Measurements from ENCODE around the gene DDHD1. TPM values are rescaled to one million over a fixed set of nuclear protein-coding genes. Genes with fewer than 3 reads are reported as not detected.

DDHD1 gene
- total RNA-seq, 4 donors from 2014 or later = 5.3 to 42.1 (median 12.6) TPM

DNA sequence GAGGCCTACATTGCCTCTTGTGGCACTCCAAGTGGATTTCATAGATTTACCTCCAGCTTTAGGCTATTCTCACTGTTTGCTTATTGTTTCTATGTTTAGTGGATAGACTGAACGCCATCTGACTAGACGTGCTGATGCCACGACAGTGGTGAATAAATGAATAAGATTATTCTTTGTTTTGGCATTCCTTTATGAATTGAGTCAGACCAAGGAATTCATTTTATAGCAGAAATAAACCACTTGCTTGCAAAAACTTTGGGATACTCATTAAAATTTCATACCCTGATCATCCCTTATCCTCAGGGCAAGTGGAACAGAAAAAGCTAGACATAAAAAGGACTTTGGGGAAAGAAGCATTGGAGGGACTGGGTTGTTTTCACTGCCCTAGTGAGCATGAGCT lies 130.5 kb downstream of the DDHD1 start:
- Histone ChIP-seq H3K9me3 (no peaks in the 10 kb centered on the region), H3K4me1 (no peaks in the 10 kb centered on the region), H3K36me3 (no peaks in the 10 kb centered on the region), H3K27me3 (no peaks in the 10 kb centered on the region), H3K4me3 (no peak overlapping the region), H3K27ac (no peak overlapping the region)
- TF ChIP-seq, protein P1, sequence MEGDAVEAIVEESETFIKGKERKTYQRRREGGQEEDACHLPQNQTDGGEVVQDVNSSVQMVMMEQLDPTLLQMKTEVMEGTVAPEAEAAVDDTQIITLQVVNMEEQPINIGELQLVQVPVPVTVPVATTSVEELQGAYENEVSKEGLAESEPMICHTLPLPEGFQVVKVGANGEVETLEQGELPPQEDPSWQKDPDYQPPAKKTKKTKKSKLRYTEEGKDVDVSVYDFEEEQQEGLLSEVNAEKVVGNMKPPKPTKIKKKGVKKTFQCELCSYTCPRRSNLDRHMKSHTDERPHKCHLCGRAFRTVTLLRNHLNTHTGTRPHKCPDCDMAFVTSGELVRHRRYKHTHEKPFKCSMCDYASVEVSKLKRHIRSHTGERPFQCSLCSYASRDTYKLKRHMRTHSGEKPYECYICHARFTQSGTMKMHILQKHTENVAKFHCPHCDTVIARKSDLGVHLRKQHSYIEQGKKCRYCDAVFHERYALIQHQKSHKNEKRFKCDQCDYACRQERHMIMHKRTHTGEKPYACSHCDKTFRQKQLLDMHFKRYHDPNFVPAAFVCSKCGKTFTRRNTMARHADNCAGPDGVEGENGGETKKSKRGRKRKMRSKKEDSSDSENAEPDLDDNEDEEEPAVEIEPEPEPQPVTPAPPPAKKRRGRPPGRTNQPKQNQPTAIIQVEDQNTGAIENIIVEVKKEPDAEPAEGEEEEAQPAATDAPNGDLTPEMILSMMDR (IDR thresholded peaks at IDR 0.05) = no peak
- no peak for TF ChIP-seq POLR2A (IDR thresholded peaks at IDR 0.05)
- DNase-seq = no peak

DNA sequence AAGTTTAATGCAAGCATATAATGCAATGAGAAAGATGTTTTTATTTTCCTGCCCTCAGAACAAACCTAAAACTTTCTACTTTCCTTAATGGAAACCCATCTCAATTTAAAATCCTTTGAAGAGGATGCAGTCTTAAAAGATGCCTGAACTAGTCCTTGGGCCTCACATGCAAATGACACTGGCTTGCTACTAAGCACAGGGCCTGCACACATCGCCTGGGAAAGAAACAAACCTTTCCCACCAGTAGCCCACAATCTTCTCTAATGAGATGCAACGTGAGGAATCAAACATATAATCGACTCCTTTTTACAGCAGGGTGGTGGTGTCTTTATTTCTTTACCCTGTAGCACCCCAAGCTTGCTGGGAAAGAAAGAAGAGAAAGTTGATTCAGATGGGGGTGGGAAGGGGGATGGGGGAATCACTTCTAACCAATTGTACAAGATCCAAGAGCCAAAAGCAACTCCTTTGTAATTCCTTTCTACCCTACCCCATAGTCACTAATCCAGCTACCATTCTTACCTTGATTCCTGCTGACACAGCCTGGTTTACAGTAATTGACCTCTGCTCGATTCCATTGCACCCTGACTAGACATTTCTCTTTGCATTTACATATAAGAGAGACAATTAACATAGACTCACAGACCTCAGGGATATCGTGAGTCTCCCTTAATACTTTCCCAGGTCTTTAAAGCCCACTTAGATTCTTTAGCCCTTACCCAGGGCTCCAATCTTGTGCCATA lies 132.8 kb downstream of the DDHD1 start:
- H3K27me3 ChIP-seq = no peaks in the 10 kb centered on the region
- H3K4me3 ChIP-seq = no peak overlapping the region
- H3K36me3 ChIP-seq = no peaks in the 10 kb centered on the region
- no peaks in the 10 kb centered on the region for H3K9me3 ChIP-seq
- no peak for DNase-seq
- TF ChIP-seq POLR2A (IDR thresholded peaks at IDR 0.05) = no peak
- TF ChIP-seq, protein P1 (IDR thresholded peaks at IDR 0.05) = no peak
- H3K4me1 ChIP-seq = no peaks in the 10 kb centered on the region
- H3K27ac ChIP-seq = no peak overlapping the region

DNA sequence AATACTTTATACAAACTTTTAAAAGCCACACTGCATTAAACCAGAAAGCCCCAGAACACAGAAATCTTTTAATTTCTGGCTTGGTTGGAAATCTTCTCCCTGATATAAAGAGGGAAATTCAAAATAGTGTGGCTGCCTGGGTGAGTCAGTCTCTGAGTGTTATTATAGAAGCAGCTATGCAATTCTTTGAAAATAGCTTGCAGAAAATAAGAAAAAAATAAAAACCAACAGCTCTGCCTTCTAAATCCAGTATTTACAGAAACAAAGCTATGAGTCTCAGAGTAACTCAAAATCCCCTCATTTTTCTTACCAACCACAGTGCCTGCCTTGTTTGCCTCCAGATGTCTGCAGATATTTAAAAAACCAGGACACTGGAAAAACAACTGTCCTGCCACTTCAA lies 133.7 kb downstream of the DDHD1 start:
- Histone ChIP-seq H3K9me3 (no peaks in the 10 kb centered on the region), H3K27me3 (no peaks in the 10 kb centered on the region), H3K4me1 (no peaks in the 10 kb centered on the region), H3K4me3 (no peak overlapping the region), H3K27ac (no peak overlapping the region), H3K36me3 (no peaks in the 10 kb centered on the region)
- no peak for TF ChIP-seq POLR2A (IDR thresholded peaks at IDR 0.05)
- TF ChIP-seq, protein P1 (IDR thresholded peaks at IDR 0.05) = no peak
- no peak for DNase-seq

DNA sequence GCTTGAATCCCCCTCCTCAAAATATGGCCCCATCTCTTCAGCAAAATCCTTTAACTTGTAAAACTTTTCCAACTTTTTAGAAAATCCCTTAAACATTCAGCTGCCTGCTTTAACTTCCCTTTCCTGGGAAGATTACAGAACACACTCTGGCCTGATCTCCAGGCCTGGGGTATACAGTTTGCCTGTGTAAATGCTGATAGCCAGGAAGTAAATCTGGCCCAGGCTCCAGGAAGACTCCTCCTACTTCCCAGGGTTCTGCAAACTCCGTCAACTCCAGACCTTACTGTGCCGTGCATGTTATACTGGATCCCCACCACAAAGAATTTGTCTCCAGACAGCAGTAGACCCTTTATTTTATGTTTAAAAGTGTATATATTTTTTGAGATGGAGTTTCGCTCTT lies 135.3 kb downstream of the DDHD1 start:
- no peak for DNase-seq
- TF ChIP-seq, protein P1 (IDR thresholded peaks at IDR 0.05) = no peak
- TF ChIP-seq POLR2A (IDR thresholded peaks at IDR 0.05) = no peak
- Histone ChIP-seq H3K9me3 (no peaks in the 10 kb centered on the region), H3K4me3 (no peak overlapping the region), H3K36me3 (no peaks in the 10 kb centered on the region), H3K4me1 (no peaks in the 10 kb centered on the region), H3K27ac (no peak overlapping the region), H3K27me3 (no peaks in the 10 kb centered on the region)

DNA sequence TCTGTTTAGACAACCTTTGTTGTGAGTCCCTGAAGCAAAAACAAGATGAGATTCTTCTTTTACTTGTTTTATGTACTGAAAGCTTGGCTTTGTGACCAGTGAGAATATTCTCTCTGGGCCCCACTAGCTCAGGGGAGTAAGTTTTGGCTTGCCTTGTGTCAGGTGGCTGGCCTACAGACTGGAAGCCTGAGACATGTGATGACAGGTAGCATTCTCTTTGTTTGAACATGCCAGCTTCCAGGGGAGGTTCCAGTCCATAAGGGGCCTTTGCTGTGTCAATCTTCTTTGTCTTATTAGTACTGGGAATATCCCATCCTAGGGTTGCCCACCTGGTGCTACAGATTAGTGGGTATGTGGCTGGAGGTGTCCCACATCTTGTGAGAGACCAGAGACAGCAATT lies 136.2 kb downstream of the DDHD1 start:
- no peak for DNase-seq

More for the DNA sequence above, 136.2 kb downstream of the DDHD1 start:
- no peak overlapping the region for H3K4me3 ChIP-seq
- no peaks in the 10 kb centered on the region for H3K9me3 ChIP-seq
- no peaks in the 10 kb centered on the region for H3K36me3 ChIP-seq
- H3K27me3 ChIP-seq = no peaks in the 10 kb centered on the region
- no peak for TF ChIP-seq POLR2A (IDR thresholded peaks at IDR 0.05)
- TF ChIP-seq, protein P1 (IDR thresholded peaks at IDR 0.05) = no peak
- no peak overlapping the region for H3K27ac ChIP-seq
- H3K4me1 ChIP-seq = no peaks in the 10 kb centered on the region

Measured in Peyer's patch (tissue), 4 donors.